WTC11 (cell line): ENCODE measurements around the gene RIMBP2.

Experiments
- ELF4 ChIP-seq: sonication (generic); formaldehyde crosslinking; IDR thresholded peaks from 2 replicates; pipeline ENCODE4 v1.8.1; 2022; ENCODE audit warnings: low read depth, mild to moderate bottlenecking, moderate library complexity, missing genetic modification reagents
- NR2C2 ChIP-seq: sonication (generic); formaldehyde crosslinking; IDR thresholded peaks from 2 replicates; pipeline ENCODE4 v1.8.0; 2022; ENCODE audit warnings: mild to moderate bottlenecking, missing genetic modification reagents
- TEAD4 ChIP-seq: sonication (generic); formaldehyde crosslinking; IDR thresholded peaks from 2 replicates; pipeline ENCODE4 v1.8.0; 2022; ENCODE audit warnings: mild to moderate bottlenecking, missing genetic modification reagents
- TF ChIP-seq, protein P1 (sequence below): sonication (generic); formaldehyde crosslinking; IDR thresholded peaks from 2 replicates; pipeline ENCODE4 v1.8.1; 2022; ENCODE audit warnings: low read depth, missing genetic modification reagents, borderline replicate concordance
- TF ChIP-seq, protein P2 (sequence below): fragments of 200-600 bp; IDR thresholded peaks from 2 replicates; pipeline ENCODE4 v1.8.0; 2022; ENCODE audit warnings: antibody characterized with exemption

- TF ChIP-seq, protein P1, sequence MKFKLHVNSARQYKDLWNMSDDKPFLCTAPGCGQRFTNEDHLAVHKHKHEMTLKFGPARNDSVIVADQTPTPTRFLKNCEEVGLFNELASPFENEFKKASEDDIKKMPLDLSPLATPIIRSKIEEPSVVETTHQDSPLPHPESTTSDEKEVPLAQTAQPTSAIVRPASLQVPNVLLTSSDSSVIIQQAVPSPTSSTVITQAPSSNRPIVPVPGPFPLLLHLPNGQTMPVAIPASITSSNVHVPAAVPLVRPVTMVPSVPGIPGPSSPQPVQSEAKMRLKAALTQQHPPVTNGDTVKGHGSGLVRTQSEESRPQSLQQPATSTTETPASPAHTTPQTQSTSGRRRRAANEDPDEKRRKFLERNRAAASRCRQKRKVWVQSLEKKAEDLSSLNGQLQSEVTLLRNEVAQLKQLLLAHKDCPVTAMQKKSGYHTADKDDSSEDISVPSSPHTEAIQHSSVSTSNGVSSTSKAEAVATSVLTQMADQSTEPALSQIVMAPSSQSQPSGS (CRISPR knock-in tag): no peak
- no peak for TF ChIP-seq TEAD4 (CRISPR knock-in tag)
- no peak for TF ChIP-seq NR2C2 (CRISPR knock-in tag)
- TF ChIP-seq, protein P2, sequence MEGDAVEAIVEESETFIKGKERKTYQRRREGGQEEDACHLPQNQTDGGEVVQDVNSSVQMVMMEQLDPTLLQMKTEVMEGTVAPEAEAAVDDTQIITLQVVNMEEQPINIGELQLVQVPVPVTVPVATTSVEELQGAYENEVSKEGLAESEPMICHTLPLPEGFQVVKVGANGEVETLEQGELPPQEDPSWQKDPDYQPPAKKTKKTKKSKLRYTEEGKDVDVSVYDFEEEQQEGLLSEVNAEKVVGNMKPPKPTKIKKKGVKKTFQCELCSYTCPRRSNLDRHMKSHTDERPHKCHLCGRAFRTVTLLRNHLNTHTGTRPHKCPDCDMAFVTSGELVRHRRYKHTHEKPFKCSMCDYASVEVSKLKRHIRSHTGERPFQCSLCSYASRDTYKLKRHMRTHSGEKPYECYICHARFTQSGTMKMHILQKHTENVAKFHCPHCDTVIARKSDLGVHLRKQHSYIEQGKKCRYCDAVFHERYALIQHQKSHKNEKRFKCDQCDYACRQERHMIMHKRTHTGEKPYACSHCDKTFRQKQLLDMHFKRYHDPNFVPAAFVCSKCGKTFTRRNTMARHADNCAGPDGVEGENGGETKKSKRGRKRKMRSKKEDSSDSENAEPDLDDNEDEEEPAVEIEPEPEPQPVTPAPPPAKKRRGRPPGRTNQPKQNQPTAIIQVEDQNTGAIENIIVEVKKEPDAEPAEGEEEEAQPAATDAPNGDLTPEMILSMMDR: no peak
- TF ChIP-seq ELF4 (CRISPR knock-in tag): no peak
Measured at GRCh38 chr12:130441771-130442760, 274.0 kb downstream of the RIMBP2 start.
